ENCODE measurements around the gene RXFP3. TPM values are rescaled to one million over a fixed set of nuclear protein-coding genes. Genes with fewer than 3 reads are reported as not detected.
"Not testable (repeated sequence)": the region's sequence is repeated elsewhere in the genome, so short reads cannot be mapped to it uniquely, and the experiment has no call there.

RXFP3 gene
- total RNA-seq, 2 donors from 2014 or later: 0.13 TPM; not detected in 1

DNA sequence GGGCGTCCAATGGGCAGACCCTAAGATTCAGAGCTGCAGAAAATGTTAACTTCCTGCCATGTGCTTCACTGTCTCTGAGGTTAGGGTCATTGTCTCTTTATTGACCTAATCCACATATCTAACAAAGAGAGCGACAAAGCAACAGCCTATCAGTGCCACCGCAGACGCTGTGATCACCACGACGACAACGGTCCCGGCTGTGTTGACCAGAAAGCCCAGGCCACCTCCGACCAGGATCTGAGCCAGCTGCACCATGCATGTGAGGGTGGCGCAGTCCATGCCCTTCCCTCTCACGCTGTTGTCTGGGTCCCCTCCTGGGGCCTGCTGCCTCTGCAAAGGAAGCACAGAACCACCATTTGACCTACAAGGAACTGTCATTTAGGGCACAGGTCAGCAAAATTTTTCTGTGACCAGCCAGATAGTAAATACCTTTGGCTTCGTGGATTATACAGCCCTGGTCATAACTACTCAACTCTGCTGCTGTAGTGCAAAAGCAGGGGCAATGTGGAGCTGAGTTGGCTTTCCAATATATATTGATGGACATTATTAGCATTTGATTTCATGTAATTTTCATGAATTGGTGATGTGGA, 8.5 kb downstream of the RXFP3 start:
- no peak overlapping the region for H3K4me3 Mint-ChIP-seq
- H3K4me3 ChIP-seq (ENCODE audit: low read length): no peak overlapping the region
- peaks cover 1% of the 10 kb centered on the region for H3K9me3 Mint-ChIP-seq
- no peaks in the 10 kb centered on the region for H3K36me3 Mint-ChIP-seq (ENCODE audit: low read depth)
- peaks cover 5% of the 10 kb centered on the region for H3K4me1 ChIP-seq (ENCODE audit: control insufficient read depth, insufficient read depth, low read length)
- no peak overlapping the region for H3K27ac ChIP-seq (ENCODE audit: low read depth, low read length)
- peak; percentile 68 for DNase-seq
- WGBS, 2 experiments (ENCODE audit: insufficient coverage in 1 of 2, insufficient read length in 1 of 2): 85 to 90% methylated on average over 8 to 12 of the region's 12 CpGs
- H3K4me1 Mint-ChIP-seq: peaks cover 3% of the 10 kb centered on the region
- TF ChIP-seq, protein P1, sequence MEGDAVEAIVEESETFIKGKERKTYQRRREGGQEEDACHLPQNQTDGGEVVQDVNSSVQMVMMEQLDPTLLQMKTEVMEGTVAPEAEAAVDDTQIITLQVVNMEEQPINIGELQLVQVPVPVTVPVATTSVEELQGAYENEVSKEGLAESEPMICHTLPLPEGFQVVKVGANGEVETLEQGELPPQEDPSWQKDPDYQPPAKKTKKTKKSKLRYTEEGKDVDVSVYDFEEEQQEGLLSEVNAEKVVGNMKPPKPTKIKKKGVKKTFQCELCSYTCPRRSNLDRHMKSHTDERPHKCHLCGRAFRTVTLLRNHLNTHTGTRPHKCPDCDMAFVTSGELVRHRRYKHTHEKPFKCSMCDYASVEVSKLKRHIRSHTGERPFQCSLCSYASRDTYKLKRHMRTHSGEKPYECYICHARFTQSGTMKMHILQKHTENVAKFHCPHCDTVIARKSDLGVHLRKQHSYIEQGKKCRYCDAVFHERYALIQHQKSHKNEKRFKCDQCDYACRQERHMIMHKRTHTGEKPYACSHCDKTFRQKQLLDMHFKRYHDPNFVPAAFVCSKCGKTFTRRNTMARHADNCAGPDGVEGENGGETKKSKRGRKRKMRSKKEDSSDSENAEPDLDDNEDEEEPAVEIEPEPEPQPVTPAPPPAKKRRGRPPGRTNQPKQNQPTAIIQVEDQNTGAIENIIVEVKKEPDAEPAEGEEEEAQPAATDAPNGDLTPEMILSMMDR (conservative IDR thresholded peaks at IDR 0.05): no peak
- no peaks in the 10 kb centered on the region for H3K27me3 ChIP-seq (ENCODE audit: control insufficient read depth, insufficient read depth, low read length, poor library complexity, severe bottlenecking)
- peaks cover 8% of the 10 kb centered on the region for H3K27me3 Mint-ChIP-seq (ENCODE audit: insufficient read depth)
- H3K36me3 ChIP-seq (ENCODE audit: control insufficient read depth, insufficient read depth, low read length): no peaks in the 10 kb centered on the region
- no peak overlapping the region for H3K9ac ChIP-seq (ENCODE audit: extremely low read depth, low read length, poor library complexity, severe bottlenecking)
- H3K27ac Mint-ChIP-seq: no peak overlapping the region
- H3K9me3 ChIP-seq (ENCODE audit: control insufficient read depth, low read length): no peaks in the 10 kb centered on the region

DNA sequence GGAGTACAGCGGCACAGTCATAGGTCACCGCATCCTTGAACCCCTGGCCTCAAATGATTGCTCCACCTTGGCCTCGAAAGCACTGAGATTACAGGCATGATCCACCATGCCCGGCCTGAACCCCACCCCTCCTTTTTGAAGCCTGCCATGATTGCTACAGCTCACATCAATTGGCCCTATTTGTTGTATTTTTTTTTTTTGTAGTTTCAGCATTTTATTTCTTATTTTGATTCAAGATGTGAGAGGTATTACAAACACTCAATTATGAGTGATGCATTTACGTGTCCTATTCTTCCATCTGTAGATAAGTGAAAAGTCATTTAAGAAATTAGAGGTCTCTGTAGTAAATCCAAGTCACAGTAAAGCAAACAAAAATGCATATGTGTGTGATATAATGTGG, 16.0 kb downstream of the RXFP3 start:
- not testable (repeated sequence) for H3K27me3 ChIP-seq (ENCODE audit: control insufficient read depth, insufficient read depth, low read length, poor library complexity, severe bottlenecking); H3K4me3 Mint-ChIP-seq; H3K36me3 ChIP-seq (ENCODE audit: control insufficient read depth, insufficient read depth, low read length); H3K4me3 ChIP-seq (ENCODE audit: low read length); H3K4me1 ChIP-seq (ENCODE audit: control insufficient read depth, insufficient read depth, low read length); DNase-seq; H3K36me3 Mint-ChIP-seq (ENCODE audit: low read depth); H3K4me1 Mint-ChIP-seq; H3K27ac Mint-ChIP-seq; H3K27me3 Mint-ChIP-seq (ENCODE audit: insufficient read depth); H3K9me3 ChIP-seq (ENCODE audit: control insufficient read depth, low read length); H3K9ac ChIP-seq (ENCODE audit: extremely low read depth, low read length, poor library complexity, severe bottlenecking); H3K27ac ChIP-seq (ENCODE audit: low read depth, low read length)
- H3K9me3 Mint-ChIP-seq: peaks cover 10% of the 10 kb centered on the region
- WGBS, 2 experiments (ENCODE audit: insufficient coverage in 1 of 2, insufficient read length in 1 of 2): 93 to 100% methylated on average over 2 to 4 of the region's 5 CpGs

DNA sequence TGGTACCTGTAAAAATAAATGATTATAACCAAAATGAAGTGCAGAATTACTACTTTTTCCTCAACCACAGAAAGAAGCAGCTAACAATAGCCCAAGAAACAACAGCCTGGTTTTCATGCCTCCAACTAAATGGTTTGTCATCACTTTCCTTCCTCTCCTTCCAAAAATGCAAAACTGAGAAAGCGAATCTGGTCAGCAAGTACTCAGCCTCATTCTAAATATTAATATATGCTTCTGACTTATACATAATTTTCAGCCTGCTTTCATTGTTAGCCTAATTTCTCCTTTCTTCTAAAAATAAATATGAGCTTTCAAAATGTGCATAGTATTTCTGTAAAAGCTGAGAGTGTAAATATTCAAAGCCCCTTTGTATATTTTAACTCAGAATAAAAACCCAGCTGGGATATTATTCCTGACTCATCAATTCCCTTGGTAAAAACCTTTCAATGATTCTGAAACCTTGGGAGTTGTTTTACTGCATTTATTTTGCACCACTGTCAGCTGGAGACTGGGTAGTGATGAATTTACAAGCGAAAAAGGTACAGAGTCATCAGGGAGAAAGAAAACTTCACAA, 21.5 kb downstream of the RXFP3 start:
- no peak overlapping the region for H3K9ac ChIP-seq (ENCODE audit: extremely low read depth, low read length, poor library complexity, severe bottlenecking)
- H3K27ac ChIP-seq (ENCODE audit: low read depth, low read length): no peak overlapping the region
- TF ChIP-seq, protein P1 (conservative IDR thresholded peaks at IDR 0.05): no peak
- H3K9me3 ChIP-seq (ENCODE audit: control insufficient read depth, low read length): peaks cover 8% of the 10 kb centered on the region
- H3K27ac Mint-ChIP-seq: peak overlapping the region; percentile 23
- no peak for DNase-seq
- H3K36me3 ChIP-seq (ENCODE audit: control insufficient read depth, insufficient read depth, low read length): no peaks in the 10 kb centered on the region
- no peak overlapping the region for H3K4me3 ChIP-seq (ENCODE audit: low read length)
- WGBS, 2 experiments (ENCODE audit: insufficient coverage in 1 of 2, insufficient read length in 1 of 2): 70% methylated on average over 2 of the region's 2 CpGs; no CpG with 5 or more reads in 1 of the 2 experiments
- no peaks in the 10 kb centered on the region for H3K4me1 ChIP-seq (ENCODE audit: control insufficient read depth, insufficient read depth, low read length)
- no peaks in the 10 kb centered on the region for H3K36me3 Mint-ChIP-seq (ENCODE audit: low read depth)
- no peaks in the 10 kb centered on the region for H3K27me3 Mint-ChIP-seq (ENCODE audit: insufficient read depth)
- H3K9me3 Mint-ChIP-seq: peaks cover 10% of the 10 kb centered on the region
- no peaks in the 10 kb centered on the region for H3K4me1 Mint-ChIP-seq
- H3K4me3 Mint-ChIP-seq: no peak overlapping the region
- no peaks in the 10 kb centered on the region for H3K27me3 ChIP-seq (ENCODE audit: control insufficient read depth, insufficient read depth, low read length, poor library complexity, severe bottlenecking)

Measured in endodermal cell (in vitro differentiated cells).